ENCODE measurements around the gene EFCAB8.

EFCAB8 gene

GRCh38 chr20:32841174-32841573 lies 17.5 kb upstream of the EFCAB8 start:
- no peak for TF ChIP-seq CTCF (IDR thresholded peaks at IDR 0.05; ENCODE audit: low read depth, low read length, missing control alignments)
- H3K4me3 ChIP-seq (replicated peaks; ENCODE audit: low read depth, low read length), result no peak overlapping the region
- no peak for DNase-seq (ENCODE audit: extremely low read depth, low read depth)

- H3K4me3 ChIP-seq (replicated peaks; ENCODE audit: low read depth, low read length), result no peak overlapping the region
- DNase-seq (ENCODE audit: extremely low read depth, low read depth), result no peak
- no peak for TF ChIP-seq CTCF (IDR thresholded peaks at IDR 0.05; ENCODE audit: low read depth, low read length, missing control alignments)
Observed at GRCh38 chr20:32841632-32842031, 17.1 kb upstream of the EFCAB8 start.

GRCh38 chr20:32842688-32843524 lies 15.8 kb upstream of the EFCAB8 start:
- TF ChIP-seq CTCF (IDR thresholded peaks at IDR 0.05; ENCODE audit: low read depth, low read length, missing control alignments), result no peak
- no peak for DNase-seq (ENCODE audit: extremely low read depth, low read depth)
- H3K4me3 ChIP-seq (replicated peaks; ENCODE audit: low read depth, low read length), result no peak overlapping the region

- TF ChIP-seq CTCF (IDR thresholded peaks at IDR 0.05; ENCODE audit: low read depth, low read length, missing control alignments), result no peak
- H3K4me3 ChIP-seq (replicated peaks; ENCODE audit: low read depth, low read length), result no peak overlapping the region
- no peak for DNase-seq (ENCODE audit: extremely low read depth, low read depth)
Observed at GRCh38 chr20:32845786-32846185, 12.9 kb upstream of the EFCAB8 start.

GRCh38 chr20:32846852-32847251 lies 11.9 kb upstream of the EFCAB8 start:
- H3K4me3 ChIP-seq (replicated peaks; ENCODE audit: low read depth, low read length), result no peak overlapping the region
- no peak for TF ChIP-seq CTCF (IDR thresholded peaks at IDR 0.05; ENCODE audit: low read depth, low read length, missing control alignments)
- DNase-seq (ENCODE audit: extremely low read depth, low read depth), result no peak

- H3K4me3 ChIP-seq (replicated peaks; ENCODE audit: low read depth, low read length), result no peak overlapping the region
- DNase-seq (ENCODE audit: extremely low read depth, low read depth), result no peak
- TF ChIP-seq CTCF (IDR thresholded peaks at IDR 0.05; ENCODE audit: low read depth, low read length, missing control alignments), result no peak
Observed at GRCh38 chr20:32847964-32848363, 10.8 kb upstream of the EFCAB8 start.

Measured in HFF-Myc (cell line).